GM20431 (cell line): Measurements from ENCODE around the gene CDH4.
"Not testable (repeated sequence)": the region's sequence is repeated elsewhere in the genome, so short reads cannot be mapped to it uniquely, and the experiment has no call there.

Experiments
- in situ Hi-C: fragments of 300-500 bp; cut with MseI, MboI; formaldehyde crosslinking; loops from one replicate; pipeline ENCODE4 v1.15.0; 2020; ENCODE audit warnings: low sequenced_read_pairs; ENCODE audit not compliant: unreplicated experiment

Gene CDH4

GRCh38 chr20:61848851-61849250, 596.8 kb downstream of the CDH4 start:
- in situ Hi-C loops: no loop called here

DNA sequence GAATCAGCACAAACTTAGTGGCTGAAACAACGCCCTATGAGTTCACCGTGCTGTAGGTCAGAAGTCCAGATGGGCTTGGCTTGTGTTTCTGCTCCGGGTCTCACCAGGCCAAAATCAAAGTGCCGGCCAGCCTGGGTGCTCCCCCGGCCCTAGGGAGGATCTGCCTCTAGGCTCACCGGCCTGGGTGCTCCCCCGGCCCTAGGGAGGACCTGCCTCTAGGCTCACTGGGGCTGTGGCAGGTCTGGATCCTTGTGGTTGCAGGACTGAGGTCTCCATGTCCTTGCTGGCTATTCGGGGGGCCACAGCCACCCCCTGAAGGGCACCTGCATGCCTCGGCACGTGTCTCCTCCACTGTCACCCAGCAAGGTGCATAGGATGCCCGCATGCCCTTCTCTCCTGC, 597.3 kb downstream of the CDH4 start:
- in situ Hi-C loops: no loop called here

DNA sequence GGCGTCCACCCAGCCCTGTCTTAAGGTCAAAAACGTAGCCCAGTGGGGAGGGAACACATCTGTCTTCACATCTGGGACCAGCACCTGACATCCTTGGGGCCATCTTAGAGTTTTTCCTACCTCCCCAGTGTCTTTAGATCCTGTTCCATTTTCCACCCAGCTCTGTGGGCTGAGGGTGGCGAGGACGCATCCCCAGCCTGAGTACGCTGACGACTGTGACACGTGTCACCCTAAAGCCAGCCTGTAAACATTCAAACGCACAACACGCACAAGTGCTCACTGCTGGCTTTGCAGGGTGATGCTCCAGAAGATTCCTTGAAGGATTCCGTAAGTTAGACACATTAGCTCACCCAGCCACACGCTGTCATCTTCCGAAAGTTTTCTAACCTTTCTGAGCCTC, 597.8 kb downstream of the CDH4 start:
- in situ Hi-C loops: no loop called here

- in situ Hi-C loops: no loop called here
These were observed 598.4 kb downstream of the CDH4 start for GRCh38 chr20:61850457-61850856.

DNA sequence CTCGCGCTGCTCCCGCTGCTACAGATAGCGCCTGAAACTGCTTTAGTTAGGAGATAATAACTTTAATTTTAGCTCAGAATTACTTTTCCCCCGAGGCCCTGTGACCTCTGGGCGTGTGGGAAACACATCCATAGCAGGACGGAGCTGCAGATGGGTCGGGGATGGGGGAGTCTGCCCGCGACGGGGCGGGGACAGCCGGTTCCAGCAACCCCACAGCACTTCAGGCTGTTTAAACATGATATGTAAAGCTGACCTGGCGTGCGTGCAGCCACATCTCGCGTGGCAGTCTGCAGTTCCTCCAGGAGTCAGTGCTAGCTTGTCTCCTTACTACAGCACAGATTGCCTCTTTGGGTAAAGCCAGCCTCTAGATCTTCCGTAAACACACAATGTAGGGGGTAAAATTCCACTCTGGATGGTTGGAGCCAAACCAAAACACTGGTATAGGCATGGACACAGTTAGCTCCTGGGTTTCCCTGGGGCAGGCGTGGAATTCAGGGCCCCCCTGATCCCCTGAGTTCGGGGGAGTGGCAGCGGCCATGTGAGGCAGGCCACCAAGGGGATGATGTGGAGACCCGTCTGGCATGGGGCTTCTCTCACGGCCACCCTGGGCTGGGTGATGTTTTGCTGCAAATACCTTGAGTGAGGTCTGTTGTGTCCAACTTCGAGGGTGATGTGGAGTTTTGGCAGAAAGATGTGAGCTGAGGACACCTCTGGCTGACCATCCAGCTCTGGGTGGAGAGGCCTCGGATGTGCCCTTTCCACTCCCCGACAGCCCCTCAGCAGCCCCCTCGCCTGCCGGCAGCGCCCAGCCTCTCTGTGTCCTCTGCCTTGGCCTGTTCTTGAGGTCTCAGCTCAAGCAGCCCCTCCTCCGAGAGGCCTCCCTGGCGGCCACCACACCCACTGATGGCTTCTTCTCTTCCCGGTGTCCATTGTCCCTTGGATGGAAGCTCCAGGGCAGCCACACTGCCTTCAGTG, 599.2 kb downstream of the CDH4 start:
- in situ Hi-C loops: no loop called here

- in situ Hi-C loops: no loop called here
These were observed 600.4 kb downstream of the CDH4 start for GRCh38 chr20:61852268-61853072.

- in situ Hi-C loops: no loop called here
These were observed 601.3 kb downstream of the CDH4 start for GRCh38 chr20:61853073-61854005.

DNA sequence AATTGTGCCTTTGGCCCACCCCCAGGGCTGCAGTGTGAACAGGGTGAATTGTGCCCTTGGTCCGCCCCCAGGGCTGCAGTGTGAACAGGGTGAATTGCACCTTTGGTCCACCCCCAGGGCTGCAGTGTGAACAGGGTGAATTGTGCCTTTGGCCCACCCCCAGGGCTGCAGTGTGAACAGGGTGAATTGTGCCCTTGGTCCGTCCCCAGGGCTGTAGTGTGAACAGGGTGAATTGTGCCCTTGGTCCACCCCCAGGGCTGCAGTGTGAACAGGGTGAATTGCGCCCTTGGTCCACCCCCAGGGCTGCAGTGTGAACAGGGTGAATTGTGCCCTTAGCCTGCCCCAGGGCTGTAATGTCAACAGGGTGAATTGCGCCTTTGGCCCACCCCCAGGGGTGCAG, 602.5 kb downstream of the CDH4 start:
- in situ Hi-C loops: not testable (repeated sequence)

DNA sequence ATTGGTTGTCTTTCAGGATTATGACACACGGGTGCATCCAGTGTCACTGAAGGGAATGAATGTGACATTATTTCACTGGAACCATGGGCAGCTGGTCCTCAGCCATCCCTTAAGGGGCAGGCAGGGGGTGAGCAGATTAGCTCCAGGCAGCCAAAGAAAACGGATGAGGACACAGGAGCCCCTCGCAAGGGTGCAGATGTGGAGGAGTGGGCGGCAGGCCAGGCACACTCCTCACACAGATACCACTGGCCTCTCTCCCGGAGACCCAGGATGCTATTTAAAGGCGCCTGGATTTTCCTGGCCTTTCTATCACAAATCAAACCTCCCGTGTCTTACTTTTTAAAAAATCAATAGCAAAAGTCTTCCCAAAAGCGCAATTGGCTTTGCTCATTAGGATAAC, 603.2 kb downstream of the CDH4 start:
- in situ Hi-C loops: no loop called here

DNA sequence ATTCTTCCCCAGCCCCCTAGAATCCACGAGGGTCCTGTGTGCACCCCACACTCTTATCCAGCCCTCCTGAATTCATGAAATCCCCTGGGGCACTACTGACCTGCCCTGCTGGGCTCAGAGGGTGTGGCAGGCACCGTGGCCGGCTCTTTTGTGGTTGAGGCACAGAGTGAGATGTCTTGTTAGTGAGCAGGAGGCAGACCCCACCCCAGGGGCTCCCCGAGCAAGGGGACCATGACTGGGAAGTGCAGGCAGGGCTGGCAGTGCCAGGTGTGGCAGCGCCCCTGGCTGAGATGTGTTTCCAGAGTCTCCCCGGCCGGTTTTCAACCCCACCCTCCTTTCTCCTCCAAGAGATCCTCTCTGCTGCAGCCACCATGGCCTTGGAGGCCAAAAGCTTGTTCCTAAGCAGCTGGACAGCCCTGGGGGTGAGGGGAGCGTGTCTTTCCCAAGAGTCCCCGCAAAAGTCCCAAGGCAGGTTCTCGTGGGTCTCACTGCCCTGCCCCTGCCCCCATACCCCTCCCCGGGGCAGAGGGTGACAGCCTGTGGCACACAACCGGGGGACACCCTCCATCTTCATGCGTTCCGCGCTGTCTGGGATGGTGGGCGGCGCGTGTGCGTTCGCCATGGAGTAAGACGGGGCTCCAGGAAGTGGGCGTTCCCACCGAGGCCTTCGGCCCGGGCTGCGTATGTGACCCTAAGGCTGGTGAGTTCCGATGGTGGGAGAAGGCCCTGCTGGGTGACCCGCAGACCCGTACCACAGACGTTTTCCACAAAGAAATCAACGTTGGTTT, 604.8 kb downstream of the CDH4 start:
- in situ Hi-C loops: no loop called here

DNA sequence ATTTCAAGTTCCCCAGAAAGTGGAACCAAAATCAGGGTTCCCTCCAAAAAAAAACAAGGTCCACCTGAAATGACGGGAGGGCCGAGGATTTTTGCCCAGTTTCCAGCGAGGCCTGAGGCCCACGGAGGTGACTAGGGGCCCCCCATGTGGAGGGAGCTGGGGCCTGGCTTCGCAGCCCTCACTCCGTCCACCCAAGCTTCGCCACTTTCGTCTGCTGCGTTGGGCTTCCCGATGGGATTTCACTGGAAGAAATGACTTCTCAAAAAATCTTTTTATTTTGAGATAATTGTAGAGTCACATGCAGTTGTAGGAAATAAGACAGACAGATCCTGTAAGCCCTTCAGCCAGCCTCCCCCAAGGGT, 605.3 kb downstream of the CDH4 start:
- in situ Hi-C loops: no loop called here

- in situ Hi-C loops: no loop called here
These were observed 605.8 kb downstream of the CDH4 start for GRCh38 chr20:61857884-61858283.

GRCh38 chr20:61859767-61860166, 607.7 kb downstream of the CDH4 start:
- in situ Hi-C loops: no loop called here

- in situ Hi-C loops: no loop called here
These were observed 608.4 kb downstream of the CDH4 start for GRCh38 chr20:61860260-61860987.

GRCh38 chr20:61861054-61861841, 609.2 kb downstream of the CDH4 start:
- in situ Hi-C loops: no loop called here

- in situ Hi-C loops: no loop called here
These were observed 609.8 kb downstream of the CDH4 start for GRCh38 chr20:61861858-61862257.

- in situ Hi-C loops: no loop called here
These were observed 610.8 kb downstream of the CDH4 start for GRCh38 chr20:61862881-61863280.

GRCh38 chr20:61864481-61864880, 612.4 kb downstream of the CDH4 start:
- in situ Hi-C loops: no loop called here
